GM12878 (cell line): ENCODE data around the gene NR1D2.

ENCODE experiments used
- CEBPB ChIP-seq, 2 experiments: fragments of 150-350 bp in 1 of 2; IDR thresholded peaks; 2 replicates each; pipeline ENCODE4 v1.6.1; 2012 to 2014; ENCODE audit warnings: low read depth in 2 of 2, low read length in 2 of 2, borderline replicate concordance in 1 of 2, inconsistent platforms in 1 of 2
- CTCF ChIP-seq, 3 experiments: IDR thresholded peaks in 2 of 3; conservative IDR thresholded peaks in 1 of 3; 2 replicates each; pipeline ENCODE4 v1.5.1; 2011; ENCODE audit warnings: low read depth in 3 of 3, low read length in 3 of 3, mild to moderate bottlenecking in 3 of 3, control low read depth in 2 of 3, moderate library complexity in 2 of 3, inconsistent platforms in 1 of 3, mixed read lengths in 1 of 3; ENCODE audit not compliant: control insufficient read depth in 2 of 3, insufficient read depth in 1 of 3; ENCODE audit errors: extremely low read depth in 1 of 3
- DPF2 ChIP-seq: fragments of 450-650 bp; IDR thresholded peaks from 2 replicates; pipeline ENCODE4 v1.6.1; 2017; ENCODE audit warnings: mild to moderate bottlenecking
- EP300 ChIP-seq, 2 experiments: fragments of 150-350 bp in 1 of 2; IDR thresholded peaks; 2 replicates each; pipeline ENCODE4 v1.6.1; 2011 to 2012; ENCODE audit warnings: low read depth in 2 of 2, low read length in 2 of 2, borderline replicate concordance in 1 of 2, improper control_type of control experiment in 1 of 2, inconsistent platforms in 1 of 2; ENCODE audit not compliant: control insufficient read depth in 1 of 2
- MYC ChIP-seq: IDR thresholded peaks from 2 replicates; pipeline ENCODE4 v1.6.1; 2011; ENCODE audit warnings: mild to moderate bottlenecking, low read length, moderate library complexity, inconsistent platforms; ENCODE audit not compliant: insufficient read depth, insufficient replicate concordance, insufficient read length, severe bottlenecking
- NBN ChIP-seq: fragments of 450-650 bp; IDR thresholded peaks from 2 replicates; pipeline ENCODE4 v1.6.1; 2016
- NR2F1 ChIP-seq: fragments of 450-650 bp; conservative IDR thresholded peaks from 2 replicates; pipeline ENCODE4 v1.6.1; 2017; ENCODE audit warnings: mild to moderate bottlenecking
- POLR2A ChIP-seq: IDR thresholded peaks from 2 replicates; pipeline ENCODE4 v1.6.1; 2011; ENCODE audit warnings: low read depth, mild to moderate bottlenecking, low read length
- RAD21 ChIP-seq: IDR thresholded peaks from 2 replicates; pipeline ENCODE4 v1.6.1; 2011; ENCODE audit warnings: mild to moderate bottlenecking, low read depth, low read length, moderate library complexity; ENCODE audit not compliant: insufficient read depth
- RCOR1 ChIP-seq: conservative IDR thresholded peaks from 2 replicates; pipeline ENCODE4 v1.6.1; 2012; ENCODE audit warnings: low read depth, low read length, improper control_type of control experiment

DNA sequence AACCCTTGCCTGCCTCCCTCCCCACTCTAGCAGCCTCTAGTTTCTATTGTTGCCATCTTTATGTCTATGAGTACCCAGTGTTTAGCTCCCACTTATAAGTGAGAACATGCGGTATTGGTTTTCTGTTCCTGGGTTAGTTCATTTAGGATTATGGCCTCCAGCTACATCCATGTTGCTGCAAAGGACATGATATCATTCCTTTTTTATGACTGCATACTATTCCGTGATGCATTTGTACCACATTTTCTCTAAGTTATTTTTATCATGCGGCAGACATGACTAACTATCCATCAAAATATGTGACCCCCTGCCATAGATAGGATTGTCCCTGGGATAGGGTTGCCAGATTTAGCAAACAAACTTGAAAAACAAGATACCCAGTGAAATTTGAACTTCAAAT lies 58.4 kb downstream of the NR1D2 start:
- TF ChIP-seq EP300 (IDR thresholded peaks at IDR 0.05; ENCODE audit: borderline replicate concordance in 1 of 2, control insufficient read depth in 1 of 2, low read depth in 2 of 2, low read length in 2 of 2): no peak
- no peak for TF ChIP-seq POLR2A
- no peak for TF ChIP-seq DPF2
- TF ChIP-seq RCOR1: no peak
- TF ChIP-seq NR2F1: no peak
- no peak for TF ChIP-seq MYC
- TF ChIP-seq CTCF (IDR thresholded peaks at IDR 0.05 in 2 of 3, conservative IDR thresholded peaks at IDR 0.05 in 1 of 3; ENCODE audit: control insufficient read depth in 2 of 3, extremely low read depth in 1 of 3, insufficient read depth in 1 of 3, low read depth in 3 of 3, low read length in 3 of 3): no peak
- TF ChIP-seq CEBPB (IDR thresholded peaks at IDR 0.05; ENCODE audit: borderline replicate concordance in 1 of 2, low read depth in 2 of 2, low read length in 2 of 2): no peak
- TF ChIP-seq NBN: no peak
- no peak for TF ChIP-seq RAD21
